T-helper 9 cell (primary cell): ENCODE data around the gene VPS26C.

Source experiments
- DNase-seq: peaks from one replicate; pipeline ENCODE4 v3.0.0-alpha.2; 2020

The VPS26C gene

GRCh38 chr21:37263827-37264600 lies 3.1 kb downstream of the VPS26C start:
- no peak for DNase-seq

GRCh38 chr21:37259426-37259825 lies 7.7 kb downstream of the VPS26C start:
- no peak for DNase-seq

GRCh38 chr21:37257967-37258877 lies 8.9 kb downstream of the VPS26C start:
- DNase-seq = peak; percentile 67

GRCh38 chr21:37257511-37257966 lies 9.6 kb downstream of the VPS26C start:
- DNase-seq = no peak

GRCh38 chr21:37253991-37254390 lies 13.1 kb downstream of the VPS26C start:
- no peak for DNase-seq

GRCh38 chr21:37251294-37251634 lies 15.9 kb downstream of the VPS26C start:
- no peak for DNase-seq

GRCh38 chr21:37249112-37249904 lies 17.8 kb downstream of the VPS26C start:
- no peak for DNase-seq

- DNase-seq = no peak
Measured at GRCh38 chr21:37248298-37248697, 18.8 kb downstream of the VPS26C start.

GRCh38 chr21:37245151-37245550 lies 22.0 kb downstream of the VPS26C start:
- DNase-seq = no peak

GRCh38 chr21:37244501-37245095 lies 22.5 kb downstream of the VPS26C start:
- no peak for DNase-seq

- no peak for DNase-seq
Measured at GRCh38 chr21:37243961-37244360, 23.2 kb downstream of the VPS26C start.

GRCh38 chr21:37241426-37241825 lies 25.7 kb downstream of the VPS26C start:
- no peak for DNase-seq

- DNase-seq = no peak
Measured at GRCh38 chr21:37240978-37241377, 26.2 kb downstream of the VPS26C start.

- no peak for DNase-seq
Measured at GRCh38 chr21:37237764-37238163, 29.4 kb downstream of the VPS26C start.

GRCh38 chr21:37237346-37237745 lies 29.8 kb downstream of the VPS26C start:
- DNase-seq = no peak

- DNase-seq = no peak
Measured at GRCh38 chr21:37233551-37234146, 33.5 kb downstream of the VPS26C start.

- DNase-seq = no peak
Measured at GRCh38 chr21:37232274-37233018, 34.7 kb downstream of the VPS26C start.

GRCh38 chr21:37231671-37232070 lies 35.5 kb downstream of the VPS26C start:
- DNase-seq = no peak

GRCh38 chr21:37231249-37231645 lies 35.9 kb downstream of the VPS26C start:
- DNase-seq = no peak

- DNase-seq = no peak
Measured at GRCh38 chr21:37230632-37231248, 36.4 kb downstream of the VPS26C start.

GRCh38 chr21:37228003-37228400 lies 39.1 kb downstream of the VPS26C start:
- DNase-seq = no peak
